C4-2B (cell line): ENCODE measurements around the gene NDUFS8.
A peak's percentile ranks its signal among the peaks of the same experiment; 100 is the strongest.

Experiments used
- H3K27ac ChIP-seq: fragments of 450-650 bp; 2 replicates; pipeline ENCODE4 v1.5.1; 2017
- ZFX ChIP-seq: fragments of 450-650 bp; IDR thresholded peaks from 2 replicates; pipeline ENCODE4 v1.6.1; 2017
- TF ChIP-seq, protein P1 (sequence below): fragments of 450-650 bp; conservative IDR thresholded peaks from 2 replicates; pipeline ENCODE4 v1.5.1; 2017; ENCODE audit warnings: mild to moderate bottlenecking

NDUFS8 gene

DNA sequence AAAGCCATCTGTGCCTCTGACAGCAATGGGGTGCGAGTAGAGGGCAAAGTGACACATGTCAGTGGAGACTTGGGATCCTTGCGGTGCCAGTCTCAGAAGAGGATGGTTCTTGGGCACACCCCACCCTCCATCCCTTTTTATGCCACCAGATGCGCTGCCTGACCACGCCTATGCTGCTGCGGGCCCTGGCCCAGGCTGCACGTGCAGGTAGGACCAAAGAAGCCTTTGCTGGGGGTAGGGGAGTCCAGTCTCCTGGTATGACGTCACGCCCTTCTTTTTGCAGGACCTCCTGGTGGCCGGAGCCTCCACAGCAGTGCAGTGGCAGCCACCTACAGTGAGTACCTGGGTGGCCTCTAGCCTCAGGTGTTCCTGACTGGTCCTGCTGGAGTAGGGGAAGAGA, 1.5 kb downstream of the NDUFS8 start:
- H3K27ac ChIP-seq, result peak overlapping the region; percentile 88
- no peak for TF ChIP-seq ZFX
- TF ChIP-seq, protein P1, sequence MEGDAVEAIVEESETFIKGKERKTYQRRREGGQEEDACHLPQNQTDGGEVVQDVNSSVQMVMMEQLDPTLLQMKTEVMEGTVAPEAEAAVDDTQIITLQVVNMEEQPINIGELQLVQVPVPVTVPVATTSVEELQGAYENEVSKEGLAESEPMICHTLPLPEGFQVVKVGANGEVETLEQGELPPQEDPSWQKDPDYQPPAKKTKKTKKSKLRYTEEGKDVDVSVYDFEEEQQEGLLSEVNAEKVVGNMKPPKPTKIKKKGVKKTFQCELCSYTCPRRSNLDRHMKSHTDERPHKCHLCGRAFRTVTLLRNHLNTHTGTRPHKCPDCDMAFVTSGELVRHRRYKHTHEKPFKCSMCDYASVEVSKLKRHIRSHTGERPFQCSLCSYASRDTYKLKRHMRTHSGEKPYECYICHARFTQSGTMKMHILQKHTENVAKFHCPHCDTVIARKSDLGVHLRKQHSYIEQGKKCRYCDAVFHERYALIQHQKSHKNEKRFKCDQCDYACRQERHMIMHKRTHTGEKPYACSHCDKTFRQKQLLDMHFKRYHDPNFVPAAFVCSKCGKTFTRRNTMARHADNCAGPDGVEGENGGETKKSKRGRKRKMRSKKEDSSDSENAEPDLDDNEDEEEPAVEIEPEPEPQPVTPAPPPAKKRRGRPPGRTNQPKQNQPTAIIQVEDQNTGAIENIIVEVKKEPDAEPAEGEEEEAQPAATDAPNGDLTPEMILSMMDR, result no peak

DNA sequence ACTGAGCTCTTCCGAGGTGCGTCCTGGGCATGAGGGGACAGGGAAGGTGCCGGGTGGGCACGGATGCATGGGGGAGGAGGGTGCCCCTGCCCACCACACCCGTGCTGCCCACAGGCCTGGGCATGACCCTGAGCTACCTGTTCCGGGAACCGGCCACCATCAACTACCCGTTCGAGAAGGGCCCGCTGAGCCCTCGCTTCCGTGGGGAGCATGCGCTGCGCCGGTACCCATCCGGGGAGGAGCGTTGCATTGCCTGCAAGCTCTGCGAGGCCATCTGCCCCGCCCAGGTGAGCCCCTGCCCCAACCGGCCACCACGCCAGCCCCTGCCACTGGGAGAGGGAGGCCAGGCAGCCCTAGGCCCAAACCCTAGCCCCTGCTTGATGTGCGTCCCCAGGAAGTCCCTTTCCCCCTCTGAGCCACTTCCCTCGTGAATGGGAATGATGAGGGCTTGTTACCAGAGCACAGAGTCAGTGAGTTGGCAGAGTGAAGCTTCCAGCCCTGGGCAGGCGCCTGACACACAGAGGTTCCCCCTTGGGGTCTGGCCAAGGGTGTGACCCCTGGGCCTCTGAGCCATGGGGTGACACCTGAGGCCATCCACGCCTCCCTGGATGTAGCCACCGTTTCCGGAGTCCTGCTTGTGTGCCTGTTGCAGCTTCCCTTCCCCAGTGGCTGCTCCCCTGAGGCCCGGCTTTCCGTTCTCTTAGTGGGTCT, 2.7 kb downstream of the NDUFS8 start:
- no peak overlapping the region for H3K27ac ChIP-seq
- TF ChIP-seq, protein P1, result no peak
- no peak for TF ChIP-seq ZFX

DNA sequence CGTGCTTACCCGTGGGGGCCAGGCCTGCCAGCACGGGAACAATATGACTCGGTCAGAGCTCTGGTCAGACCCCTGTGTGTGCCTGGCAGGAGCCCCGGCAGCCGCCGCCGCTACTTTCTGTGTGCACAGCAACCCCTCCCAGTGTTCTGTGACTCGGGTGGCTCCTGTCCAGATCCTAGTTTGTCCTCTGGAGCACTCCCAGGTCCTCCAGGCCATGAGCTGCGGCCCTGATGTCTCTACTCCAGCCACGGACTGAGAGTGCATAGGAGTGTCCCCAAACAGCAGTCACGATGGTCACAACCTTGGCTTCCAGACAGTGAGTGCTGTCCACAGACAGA, 3.2 kb downstream of the NDUFS8 start:
- no peak overlapping the region for H3K27ac ChIP-seq
- no peak for TF ChIP-seq ZFX
- TF ChIP-seq, protein P1, result no peak

DNA sequence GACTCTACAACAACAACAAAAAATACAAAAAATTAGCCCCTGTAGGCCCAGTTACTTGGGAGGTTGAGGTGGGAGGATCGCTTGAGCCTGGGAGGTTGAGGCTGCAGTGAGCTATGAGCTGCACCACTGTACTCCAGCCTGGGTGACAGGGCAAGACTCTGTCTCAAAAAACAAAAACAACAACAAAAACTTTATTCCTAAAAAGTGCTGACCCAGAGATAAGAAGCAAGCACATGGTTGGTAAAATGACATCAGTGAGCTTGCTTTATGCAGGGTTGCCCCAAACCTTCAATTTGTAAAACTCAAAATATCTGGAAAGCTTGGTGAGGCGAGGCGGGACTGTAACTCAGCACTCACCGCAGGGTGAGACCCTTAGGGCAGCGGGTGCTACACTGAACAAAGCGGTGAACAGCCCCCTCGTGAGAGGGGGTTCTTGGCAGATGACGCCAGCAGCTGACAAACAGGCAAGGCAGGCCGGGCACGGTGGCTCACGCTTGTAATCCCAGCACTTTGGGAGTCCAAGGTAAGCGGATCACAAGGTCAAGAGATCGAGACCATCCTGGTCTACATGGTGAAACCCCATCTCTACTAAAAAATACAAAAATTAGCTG, 4.9 kb downstream of the NDUFS8 start:
- H3K27ac ChIP-seq, result no peak overlapping the region
- TF ChIP-seq ZFX, result no peak
- TF ChIP-seq, protein P1, result no peak

- TF ChIP-seq, protein P1, result no peak
- TF ChIP-seq ZFX, result no peak
- no peak overlapping the region for H3K27ac ChIP-seq
Measured at GRCh38 chr11:68036141-68036716, 5.7 kb downstream of the NDUFS8 start.

GRCh38 chr11:68036717-68037239, 6.3 kb downstream of the NDUFS8 start:
- TF ChIP-seq, protein P1, result no peak
- TF ChIP-seq ZFX, result no peak
- H3K27ac ChIP-seq, result no peak overlapping the region
